Measurements from ENCODE around the gene ETNK1.

ETNK1 gene

GRCh38 chr12:22715254-22715653 is 90.3 kb downstream of the ETNK1 start:
- Histone ChIP-seq H2AFZ (ENCODE audit: low read depth, low read length) (no peak overlapping the region), H3K36me3 (ENCODE audit: control insufficient read depth in 1 of 2, insufficient read depth in 2 of 2, low read depth in 1 of 2, low read length in 2 of 2) (no peaks in the 10 kb centered on the region), H3K14ac (ENCODE audit: low read length in 2 of 2) (no peak overlapping the region), H3K27me3 (ENCODE audit: control insufficient read depth in 1 of 2, insufficient read depth in 1 of 2, low read length in 2 of 2) (no peaks in the 10 kb centered on the region), H4K91ac (ENCODE audit: low read length) (no peak overlapping the region), H3K4ac (ENCODE audit: low read depth in 1 of 2, low read length in 2 of 2) (no peak overlapping the region), H3K9me3 (ENCODE audit: control insufficient read depth, low read length) (no peaks in the 10 kb centered on the region), H3K4me1 (ENCODE audit: control insufficient read depth, insufficient read depth, low read depth, low read length) (no peaks in the 10 kb centered on the region), H3K27ac (ENCODE audit: low read length, poor library complexity, severe bottlenecking) (no peak overlapping the region), H2BK120ac (ENCODE audit: low read depth, low read length) (no peak overlapping the region), H3K9ac (ENCODE audit: low read length) (no peak overlapping the region), H3K4me2 (ENCODE audit: low read length, poor library complexity, severe bottlenecking) (no peak overlapping the region), H2AK5ac (ENCODE audit: low read length, severe bottlenecking) (no peak overlapping the region), H3K23ac (ENCODE audit: low read length in 2 of 2) (no peak overlapping the region), H4K8ac (ENCODE audit: low read length) (no peak overlapping the region), H3K4me3 (ENCODE audit: insufficient read depth in 1 of 2, low read depth in 1 of 2, low read length in 2 of 2) (no peak overlapping the region), H3K18ac (ENCODE audit: low read depth in 1 of 2, low read length in 2 of 2) (no peak overlapping the region), H2BK15ac (ENCODE audit: low read depth, poor library complexity, severe bottlenecking) (no peak overlapping the region), H2BK12ac (ENCODE audit: low read length in 2 of 2) (no peak overlapping the region), H3K79me1 (replicated peaks; ENCODE audit: low read length, poor library complexity, severe bottlenecking) (no peaks in the 10 kb centered on the region), H2BK5ac (ENCODE audit: low read depth, low read length, poor library complexity, severe bottlenecking) (no peak overlapping the region)
- no peak for DNase-seq
- whole genome bisulfite sequencing: 100% methylated on average over 1 of the region's 1 CpG

DNA sequence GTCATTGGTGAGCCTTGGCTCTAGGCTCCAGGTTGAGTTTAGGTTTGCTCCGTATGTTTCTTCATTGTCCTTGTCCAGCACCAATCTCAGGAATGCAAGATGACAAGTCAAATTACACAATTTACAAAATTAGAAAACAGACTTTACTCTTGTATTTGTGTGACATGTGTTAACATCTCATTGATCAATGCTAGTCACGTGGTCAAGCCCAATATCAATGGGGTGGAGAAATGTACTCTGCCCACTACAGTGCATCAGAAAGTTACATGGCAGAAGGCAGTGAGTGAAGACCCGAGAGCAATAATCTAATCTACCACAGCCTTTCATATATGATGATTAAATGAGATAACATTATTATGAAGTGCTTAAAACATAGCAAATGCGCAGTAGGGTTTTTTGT is 94.8 kb downstream of the ETNK1 start:
- H4K8ac ChIP-seq (ENCODE audit: low read length): no peak overlapping the region
- no peaks in the 10 kb centered on the region for H3K36me3 ChIP-seq (ENCODE audit: control insufficient read depth in 1 of 2, insufficient read depth in 2 of 2, low read depth in 1 of 2, low read length in 2 of 2)
- no peak overlapping the region for H2BK5ac ChIP-seq (ENCODE audit: low read depth, low read length, poor library complexity, severe bottlenecking)
- H3K9me3 ChIP-seq (ENCODE audit: control insufficient read depth, low read length): no peaks in the 10 kb centered on the region
- H3K4ac ChIP-seq (ENCODE audit: low read depth in 1 of 2, low read length in 2 of 2): no peak overlapping the region
- no peak overlapping the region for H3K14ac ChIP-seq (ENCODE audit: low read length in 2 of 2)
- no peak overlapping the region for H3K18ac ChIP-seq (ENCODE audit: low read depth in 1 of 2, low read length in 2 of 2)
- no peak overlapping the region for H3K9ac ChIP-seq (ENCODE audit: low read length)
- H3K4me3 ChIP-seq (ENCODE audit: insufficient read depth in 1 of 2, low read depth in 1 of 2, low read length in 2 of 2): no peak overlapping the region
- no peaks in the 10 kb centered on the region for H3K27me3 ChIP-seq (ENCODE audit: control insufficient read depth in 1 of 2, insufficient read depth in 1 of 2, low read length in 2 of 2)
- no peaks in the 10 kb centered on the region for H3K4me1 ChIP-seq (ENCODE audit: control insufficient read depth, insufficient read depth, low read depth, low read length)
- H3K4me2 ChIP-seq (ENCODE audit: low read length, poor library complexity, severe bottlenecking): no peak overlapping the region
- no peaks in the 10 kb centered on the region for H3K79me1 ChIP-seq (replicated peaks; ENCODE audit: low read length, poor library complexity, severe bottlenecking)
- H2BK12ac ChIP-seq (ENCODE audit: low read length in 2 of 2): no peak overlapping the region
- no peak overlapping the region for H3K23ac ChIP-seq (ENCODE audit: low read length in 2 of 2)
- no peak overlapping the region for H2AFZ ChIP-seq (ENCODE audit: low read depth, low read length)
- WGBS: 100% methylated on average over 2 of the region's 4 CpGs
- H2BK120ac ChIP-seq (ENCODE audit: low read depth, low read length): no peak overlapping the region
- no peak for DNase-seq
- H3K27ac ChIP-seq (ENCODE audit: low read length, poor library complexity, severe bottlenecking): no peak overlapping the region
- H2AK5ac ChIP-seq (ENCODE audit: low read length, severe bottlenecking): no peak overlapping the region
- H4K91ac ChIP-seq (ENCODE audit: low read length): no peak overlapping the region
- H2BK15ac ChIP-seq (ENCODE audit: low read depth, poor library complexity, severe bottlenecking): no peak overlapping the region

DNA sequence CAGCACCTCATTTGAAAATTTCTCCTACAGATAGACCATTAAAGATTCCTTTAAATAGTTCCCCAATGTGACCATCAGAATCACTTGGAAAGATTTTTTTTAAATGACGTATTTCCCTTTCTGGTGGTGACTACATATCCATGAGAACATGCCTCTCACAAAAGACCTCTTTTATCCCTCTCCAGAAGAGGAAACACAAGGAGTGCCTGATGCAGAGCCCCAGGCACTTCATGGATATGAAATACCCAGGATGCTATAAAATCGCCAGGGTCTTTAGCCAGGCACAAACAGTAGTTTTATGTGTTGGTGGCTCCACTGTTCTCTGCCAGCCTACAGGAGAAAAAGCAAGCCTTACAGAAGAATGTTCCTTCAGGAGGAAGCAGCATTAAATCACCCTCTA is 97.1 kb downstream of the ETNK1 start:
- H3K9ac ChIP-seq (ENCODE audit: low read length): no peak overlapping the region
- no peak overlapping the region for H3K4me2 ChIP-seq (ENCODE audit: low read length, poor library complexity, severe bottlenecking)
- H3K18ac ChIP-seq (ENCODE audit: low read depth in 1 of 2, low read length in 2 of 2): no peak overlapping the region
- no peaks in the 10 kb centered on the region for H3K27me3 ChIP-seq (ENCODE audit: control insufficient read depth in 1 of 2, insufficient read depth in 1 of 2, low read length in 2 of 2)
- no peak overlapping the region for H3K27ac ChIP-seq (ENCODE audit: low read length, poor library complexity, severe bottlenecking)
- H3K36me3 ChIP-seq (ENCODE audit: control insufficient read depth in 1 of 2, insufficient read depth in 2 of 2, low read depth in 1 of 2, low read length in 2 of 2): no peaks in the 10 kb centered on the region
- H3K14ac ChIP-seq (ENCODE audit: low read length in 2 of 2): no peak overlapping the region
- H2AFZ ChIP-seq (ENCODE audit: low read depth, low read length): no peak overlapping the region
- no peak overlapping the region for H2BK15ac ChIP-seq (ENCODE audit: low read depth, poor library complexity, severe bottlenecking)
- H4K91ac ChIP-seq (ENCODE audit: low read length): no peak overlapping the region
- H3K79me1 ChIP-seq (replicated peaks; ENCODE audit: low read length, poor library complexity, severe bottlenecking): no peaks in the 10 kb centered on the region
- H3K4ac ChIP-seq (ENCODE audit: low read depth in 1 of 2, low read length in 2 of 2): no peak overlapping the region
- no peaks in the 10 kb centered on the region for H3K4me1 ChIP-seq (ENCODE audit: control insufficient read depth, insufficient read depth, low read depth, low read length)
- H3K4me3 ChIP-seq (ENCODE audit: insufficient read depth in 1 of 2, low read depth in 1 of 2, low read length in 2 of 2): no peak overlapping the region
- H3K9me3 ChIP-seq (ENCODE audit: control insufficient read depth, low read length): no peaks in the 10 kb centered on the region
- H2BK120ac ChIP-seq (ENCODE audit: low read depth, low read length): no peak overlapping the region
- no peak overlapping the region for H2AK5ac ChIP-seq (ENCODE audit: low read length, severe bottlenecking)
- H3K23ac ChIP-seq (ENCODE audit: low read length in 2 of 2): no peak overlapping the region
- DNase-seq: no peak
- WGBS: 81% methylated on average over 2 of the region's 2 CpGs
- H2BK12ac ChIP-seq (ENCODE audit: low read length in 2 of 2): no peak overlapping the region
- H4K8ac ChIP-seq (ENCODE audit: low read length): no peak overlapping the region
- H2BK5ac ChIP-seq (ENCODE audit: low read depth, low read length, poor library complexity, severe bottlenecking): no peak overlapping the region

GRCh38 chr12:22722779-22723178 is 97.8 kb downstream of the ETNK1 start:
- no peak overlapping the region for H3K4me2 ChIP-seq (ENCODE audit: low read length, poor library complexity, severe bottlenecking)
- DNase-seq: no peak
- no peak overlapping the region for H4K8ac ChIP-seq (ENCODE audit: low read length)
- H3K4ac ChIP-seq (ENCODE audit: low read depth in 1 of 2, low read length in 2 of 2): no peak overlapping the region
- H3K27me3 ChIP-seq (ENCODE audit: control insufficient read depth in 1 of 2, insufficient read depth in 1 of 2, low read length in 2 of 2): no peaks in the 10 kb centered on the region
- H3K27ac ChIP-seq (ENCODE audit: low read length, poor library complexity, severe bottlenecking): no peak overlapping the region
- no peak overlapping the region for H3K23ac ChIP-seq (ENCODE audit: low read length in 2 of 2)
- WGBS: 86% methylated on average over 1 of the region's 1 CpG
- no peak overlapping the region for H3K18ac ChIP-seq (ENCODE audit: low read depth in 1 of 2, low read length in 2 of 2)
- H2BK5ac ChIP-seq (ENCODE audit: low read depth, low read length, poor library complexity, severe bottlenecking): no peak overlapping the region
- H2AK5ac ChIP-seq (ENCODE audit: low read length, severe bottlenecking): no peak overlapping the region
- H3K36me3 ChIP-seq (ENCODE audit: control insufficient read depth in 1 of 2, insufficient read depth in 2 of 2, low read depth in 1 of 2, low read length in 2 of 2): no peaks in the 10 kb centered on the region
- H2BK12ac ChIP-seq (ENCODE audit: low read length in 2 of 2): no peak overlapping the region
- H2BK120ac ChIP-seq (ENCODE audit: low read depth, low read length): no peak overlapping the region
- no peak overlapping the region for H4K91ac ChIP-seq (ENCODE audit: low read length)
- no peak overlapping the region for H2AFZ ChIP-seq (ENCODE audit: low read depth, low read length)
- H3K9ac ChIP-seq (ENCODE audit: low read length): no peak overlapping the region
- H3K4me3 ChIP-seq (ENCODE audit: insufficient read depth in 1 of 2, low read depth in 1 of 2, low read length in 2 of 2): no peak overlapping the region
- no peak overlapping the region for H2BK15ac ChIP-seq (ENCODE audit: low read depth, poor library complexity, severe bottlenecking)
- no peak overlapping the region for H3K14ac ChIP-seq (ENCODE audit: low read length in 2 of 2)
- H3K9me3 ChIP-seq (ENCODE audit: control insufficient read depth, low read length): no peaks in the 10 kb centered on the region
- no peaks in the 10 kb centered on the region for H3K79me1 ChIP-seq (replicated peaks; ENCODE audit: low read length, poor library complexity, severe bottlenecking)
- no peaks in the 10 kb centered on the region for H3K4me1 ChIP-seq (ENCODE audit: control insufficient read depth, insufficient read depth, low read depth, low read length)

All from mesenchymal stem cell (in vitro differentiated cells and primary cell).